Duodenal mucosa (tissue), 2 donors: Measurements from ENCODE around the gene XRN2.

Experiments used
- H3K27ac ChIP-seq: one replicate; pipeline ENCODE4 v1.7.0; 2013; ENCODE audit warnings: low read depth, low read length
- H3K27me3 ChIP-seq, 2 donors: one replicate each; pipeline ENCODE4 v1.7.0; 2013; ENCODE audit warnings: low read length in 2 of 2, control low read depth in 1 of 2; ENCODE audit not compliant: insufficient read depth in 2 of 2, control insufficient read depth in 1 of 2
- H3K36me3 ChIP-seq, 2 donors: one replicate each; pipeline ENCODE4 v1.7.0; 2013; ENCODE audit warnings: low read length in 2 of 2, control low read depth in 1 of 2; ENCODE audit not compliant: insufficient read depth in 2 of 2, control insufficient read depth in 1 of 2
- H3K4me1 ChIP-seq, 2 donors: one replicate each; pipeline ENCODE4 v1.7.0; 2013; ENCODE audit warnings: low read length in 2 of 2, control low read depth in 1 of 2; ENCODE audit not compliant: insufficient read depth in 2 of 2, control insufficient read depth in 1 of 2
- H3K4me3 ChIP-seq, 2 donors: one replicate each; pipeline ENCODE4 v1.7.0; 2013; ENCODE audit warnings: low read length in 2 of 2, low read depth in 1 of 2
- H3K9ac ChIP-seq, 2 donors: one replicate each; pipeline ENCODE4 v1.7.0; 2013; ENCODE audit warnings: low read length in 2 of 2, low read depth in 1 of 2
- H3K9me3 ChIP-seq, 2 donors: one replicate each; pipeline ENCODE4 v1.7.0; 2013; ENCODE audit warnings: low read length in 2 of 2, control low read depth in 1 of 2; ENCODE audit not compliant: control insufficient read depth in 1 of 2

Gene XRN2

GRCh38 chr20:21301940-21302663 lies 1.0 kb upstream of the XRN2 start:
- no peaks in the 10 kb centered on the region for H3K36me3 ChIP-seq
- no peak overlapping the region for H3K27ac ChIP-seq
- peak overlapping the region; percentile 90 to 94 for H3K9ac ChIP-seq
- H3K27me3 ChIP-seq: peaks cover 0 to 3% of the 10 kb centered on the region in 2 donors
- H3K9me3 ChIP-seq: no peaks in the 10 kb centered on the region
- peaks cover 15 to 19% of the 10 kb centered on the region in 2 donors for H3K4me1 ChIP-seq
- peak overlapping the region; percentile 92 to 96 for H3K4me3 ChIP-seq

GRCh38 chr20:21302664-21303060 lies 469 bp upstream of the XRN2 start:
- Histone ChIP-seq H3K36me3 (no peaks in the 10 kb centered on the region), H3K27ac (peak overlapping the region; percentile 87), H3K27me3 (no peaks in the 10 kb centered on the region), H3K9ac (peak overlapping the region; percentile 90 to 94), H3K9me3 (no peaks in the 10 kb centered on the region), H3K4me3 (peak overlapping the region; percentile 92 to 96), H3K4me1 (peaks cover 15 to 19% of the 10 kb centered on the region in 2 donors)

DNA sequence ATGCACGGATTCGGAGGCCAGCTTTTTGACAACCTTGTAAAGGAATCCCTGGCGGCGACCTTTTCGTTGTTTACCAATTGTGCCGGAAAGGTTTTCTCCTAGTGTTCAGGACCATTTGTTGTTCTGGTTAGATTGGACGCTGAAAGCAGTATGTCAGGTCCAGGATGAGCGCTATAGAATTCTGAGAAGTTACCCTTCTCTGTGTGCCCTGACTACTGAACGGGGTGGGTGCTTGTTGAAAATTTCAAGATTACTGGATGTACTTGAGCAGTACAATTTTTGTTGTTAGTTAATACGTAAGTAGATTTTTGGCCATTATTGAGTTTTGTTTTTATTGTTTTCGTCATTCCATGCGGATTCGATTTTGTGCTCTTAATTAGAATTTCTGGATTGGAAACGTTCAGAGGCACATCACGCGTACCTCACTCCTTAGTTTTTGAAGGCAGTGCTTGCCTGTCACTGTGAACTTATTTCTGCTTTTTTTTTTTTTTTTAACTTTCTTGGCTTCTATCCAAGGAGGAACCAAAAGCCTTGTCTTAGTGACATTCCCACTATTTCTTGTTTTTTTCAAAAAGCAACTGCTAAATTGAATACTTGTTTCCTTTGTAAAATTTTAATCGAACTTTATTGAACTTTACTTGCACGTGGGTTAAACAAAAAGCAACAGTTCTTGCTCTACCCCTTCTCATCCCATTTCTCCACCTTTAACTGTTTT lies 898 bp downstream of the XRN2 start:
- Histone ChIP-seq H3K9me3 (no peaks in the 10 kb centered on the region), H3K27me3 (no peaks in the 10 kb centered on the region), H3K36me3 (peaks cover 0 to 2% of the 10 kb centered on the region in 2 donors), H3K4me1 (peaks cover 15 to 19% of the 10 kb centered on the region in 2 donors), H3K4me3 (peak overlapping the region; percentile 92 to 96), H3K27ac (peak overlapping the region; percentile 87), H3K9ac (peak overlapping the region; percentile 90 to 94)

DNA sequence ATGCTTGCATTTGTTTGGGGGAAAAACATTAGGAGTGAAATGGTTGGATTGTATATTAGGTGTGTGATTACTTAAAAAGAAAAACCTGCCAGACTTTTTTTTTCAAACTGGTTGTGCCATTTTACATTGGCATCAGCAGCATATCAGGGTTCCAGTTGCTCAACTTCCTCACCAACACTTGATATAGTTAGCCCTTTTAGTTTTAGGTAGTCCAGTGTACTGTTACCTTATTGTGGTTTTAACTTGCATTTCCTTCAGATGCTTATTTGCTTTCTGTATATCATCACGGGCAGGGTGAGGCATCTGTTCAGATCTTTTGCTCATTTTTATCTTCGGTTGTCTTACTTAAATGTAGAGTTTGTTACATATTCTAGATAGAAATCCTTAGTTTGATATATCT lies 5.2 kb downstream of the XRN2 start:
- H3K9ac ChIP-seq: no peak overlapping the region
- H3K9me3 ChIP-seq: no peaks in the 10 kb centered on the region
- H3K27ac ChIP-seq: no peak overlapping the region
- H3K4me3 ChIP-seq: no peak overlapping the region
- peaks cover 12 to 14% of the 10 kb centered on the region in 2 donors for H3K4me1 ChIP-seq
- no peaks in the 10 kb centered on the region for H3K27me3 ChIP-seq
- peaks cover 0 to 2% of the 10 kb centered on the region in 2 donors for H3K36me3 ChIP-seq

DNA sequence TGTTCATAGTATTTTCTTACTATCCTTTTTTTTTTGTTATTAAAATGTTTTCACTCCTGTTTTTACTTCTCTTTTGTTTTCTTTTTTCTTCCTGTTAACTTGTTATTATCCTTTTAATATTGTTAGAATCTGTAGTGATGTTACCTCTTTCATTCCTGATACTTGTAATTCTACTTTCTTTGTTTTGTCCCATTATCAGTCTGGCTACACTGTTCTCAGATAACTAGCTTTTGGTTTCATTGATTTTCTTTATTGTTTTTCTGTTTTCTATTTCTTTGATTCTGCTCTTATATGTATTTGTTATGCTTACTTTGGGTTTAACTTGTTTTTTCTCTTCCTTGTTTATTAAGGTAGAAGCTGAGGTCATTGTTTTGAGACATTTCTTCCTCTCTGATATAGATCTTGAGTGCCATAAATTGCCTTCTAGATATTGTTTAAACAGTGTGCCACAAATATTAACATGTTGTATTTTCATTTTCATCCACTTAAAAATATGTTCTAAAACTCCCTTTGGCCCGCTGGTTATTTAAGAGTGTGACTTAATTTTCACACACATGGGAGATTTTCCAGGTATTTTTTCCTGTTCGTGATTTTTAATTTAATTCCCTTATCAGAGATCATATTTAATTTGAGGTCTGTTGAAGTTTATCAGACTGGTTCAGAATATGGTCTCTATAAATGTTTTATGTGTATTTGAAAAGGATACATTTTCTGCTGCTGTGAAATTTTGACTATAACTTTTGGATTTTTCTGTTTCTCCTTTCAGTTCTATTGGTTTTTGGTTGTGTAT lies 6.7 kb downstream of the XRN2 start:
- Histone ChIP-seq H3K36me3 (peaks cover 0 to 2% of the 10 kb centered on the region in 2 donors), H3K27me3 (no peaks in the 10 kb centered on the region), H3K4me3 (no peak overlapping the region), H3K27ac (no peak overlapping the region), H3K4me1 (peaks cover 3 to 13% of the 10 kb centered on the region in 2 donors), H3K9ac (no peak overlapping the region), H3K9me3 (no peaks in the 10 kb centered on the region)

- H3K4me3 ChIP-seq: no peak overlapping the region
- no peaks in the 10 kb centered on the region for H3K9me3 ChIP-seq
- H3K27ac ChIP-seq: no peak overlapping the region
- H3K9ac ChIP-seq: no peak overlapping the region
- peaks cover 0 to 2% of the 10 kb centered on the region in 2 donors for H3K36me3 ChIP-seq
- H3K27me3 ChIP-seq: no peaks in the 10 kb centered on the region
- H3K4me1 ChIP-seq: peaks cover 0 to 15% of the 10 kb centered on the region in 2 donors
Measured at GRCh38 chr20:21312813-21313474, 9.8 kb downstream of the XRN2 start.

GRCh38 chr20:21315138-21315537 lies 12.0 kb downstream of the XRN2 start:
- no peak overlapping the region for H3K4me3 ChIP-seq
- no peaks in the 10 kb centered on the region for H3K36me3 ChIP-seq
- H3K4me1 ChIP-seq: peaks cover 0 to 10% of the 10 kb centered on the region in 2 donors
- H3K27ac ChIP-seq: no peak overlapping the region
- no peaks in the 10 kb centered on the region for H3K27me3 ChIP-seq
- H3K9me3 ChIP-seq: peaks cover 0 to 4% of the 10 kb centered on the region in 2 donors
- no peak overlapping the region for H3K9ac ChIP-seq

GRCh38 chr20:21322083-21322710 lies 19.1 kb downstream of the XRN2 start:
- Histone ChIP-seq H3K4me3 (no peak overlapping the region), H3K4me1 (peaks cover 12 to 44% of the 10 kb centered on the region in 2 donors)

DNA sequence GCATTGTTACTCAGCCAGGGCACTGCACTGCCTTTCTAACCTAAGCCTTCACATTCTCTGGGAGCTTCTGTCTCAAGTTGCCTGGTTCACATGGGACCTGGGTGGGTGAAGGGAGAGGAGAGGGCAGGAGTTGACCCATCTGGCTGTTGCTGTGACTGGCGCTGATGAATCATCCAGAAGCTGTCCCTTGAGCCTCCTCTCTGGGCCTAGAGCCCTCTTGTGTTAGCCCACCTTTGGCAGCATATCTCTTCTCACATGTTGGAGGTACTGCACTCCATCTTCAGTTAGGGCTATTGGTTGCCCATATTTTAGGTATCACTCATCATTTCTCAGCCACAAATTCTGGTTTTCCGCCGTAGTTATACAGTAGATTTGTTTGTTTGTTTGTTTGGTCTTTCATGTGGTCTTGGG lies 19.8 kb downstream of the XRN2 start:
- no peaks in the 10 kb centered on the region for H3K27me3 ChIP-seq
- no peak overlapping the region for H3K4me3 ChIP-seq
- H3K9me3 ChIP-seq: peaks cover 5 to 11% of the 10 kb centered on the region in 2 donors
- peaks cover 12 to 47% of the 10 kb centered on the region in 2 donors for H3K4me1 ChIP-seq
- no peak overlapping the region for H3K27ac ChIP-seq
- H3K36me3 ChIP-seq: no peaks in the 10 kb centered on the region
- no peak overlapping the region for H3K9ac ChIP-seq

More at GRCh38 chr20:21322083-21322710, 19.1 kb downstream of the XRN2 start:
- H3K36me3 ChIP-seq: no peaks in the 10 kb centered on the region
- no peak overlapping the region for H3K9ac ChIP-seq
- no peaks in the 10 kb centered on the region for H3K27me3 ChIP-seq
- peaks cover 5 to 11% of the 10 kb centered on the region in 2 donors for H3K9me3 ChIP-seq
- no peak overlapping the region for H3K27ac ChIP-seq
